Body of pancreas (tissue), 4 donors: Measurements from ENCODE around the gene DOK3.

Experiments used
- POLR2A ChIP-seq, 3 donors: fragments of 450-650 bp; IDR thresholded peaks; one replicate each; pipeline ENCODE4 v1.6.1; 2016; ENCODE audit warnings: antibody characterized with exemption in 3 of 3, mild to moderate bottlenecking in 2 of 3
- TF ChIP-seq, protein P1 (sequence below), 7 experiments: fragments of 450-650 bp in 4 of 7; fragments of 200-600 bp in 3 of 7; sonication (generic) in 3 of 7; IDR thresholded peaks; one replicate each; pipeline ENCODE4 v1.5.1; 2016 to 2019; ENCODE audit warnings: antibody characterized with exemption in 7 of 7

- TF ChIP-seq, protein P1, sequence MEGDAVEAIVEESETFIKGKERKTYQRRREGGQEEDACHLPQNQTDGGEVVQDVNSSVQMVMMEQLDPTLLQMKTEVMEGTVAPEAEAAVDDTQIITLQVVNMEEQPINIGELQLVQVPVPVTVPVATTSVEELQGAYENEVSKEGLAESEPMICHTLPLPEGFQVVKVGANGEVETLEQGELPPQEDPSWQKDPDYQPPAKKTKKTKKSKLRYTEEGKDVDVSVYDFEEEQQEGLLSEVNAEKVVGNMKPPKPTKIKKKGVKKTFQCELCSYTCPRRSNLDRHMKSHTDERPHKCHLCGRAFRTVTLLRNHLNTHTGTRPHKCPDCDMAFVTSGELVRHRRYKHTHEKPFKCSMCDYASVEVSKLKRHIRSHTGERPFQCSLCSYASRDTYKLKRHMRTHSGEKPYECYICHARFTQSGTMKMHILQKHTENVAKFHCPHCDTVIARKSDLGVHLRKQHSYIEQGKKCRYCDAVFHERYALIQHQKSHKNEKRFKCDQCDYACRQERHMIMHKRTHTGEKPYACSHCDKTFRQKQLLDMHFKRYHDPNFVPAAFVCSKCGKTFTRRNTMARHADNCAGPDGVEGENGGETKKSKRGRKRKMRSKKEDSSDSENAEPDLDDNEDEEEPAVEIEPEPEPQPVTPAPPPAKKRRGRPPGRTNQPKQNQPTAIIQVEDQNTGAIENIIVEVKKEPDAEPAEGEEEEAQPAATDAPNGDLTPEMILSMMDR (IDR thresholded peaks at IDR 0.05), result peak in 4 of 7 experiments; percentile 13 to 31 (median 20)
- TF ChIP-seq POLR2A (IDR thresholded peaks at IDR 0.05), result peak; percentile 84 to 89 (median 87)
These were observed 12.2 kb downstream of the DOK3 start, which contains the start of gene PDLIM7 for GRCh38 chr5:177497292-177498012.
